Fibroblast of mammary gland (primary cell): ENCODE measurements around the gene CLRN3.
A peak's percentile ranks its signal among the peaks of the same experiment; 100 is the strongest.

Source experiments
- DNase-seq: peaks from one replicate; pipeline ENCODE4 v3.0.0-alpha.2; 2010; ENCODE audit warnings: low read depth
- H3K4me3 ChIP-seq: 2 replicates; pipeline ENCODE4 v1.5.1; 2011; ENCODE audit warnings: low read depth, mild to moderate bottlenecking, low read length, moderate library complexity; ENCODE audit not compliant: control insufficient read depth
- CTCF ChIP-seq: conservative IDR thresholded peaks from 2 replicates; pipeline ENCODE4 v1.5.1; 2011; ENCODE audit warnings: low read depth, low read length, inconsistent platforms; ENCODE audit not compliant: control insufficient read depth, insufficient read depth

Gene CLRN3

GRCh38 chr10:127907411-127908105, 14.8 kb upstream of the CLRN3 start:
- peak overlapping the region; percentile 41 for H3K4me3 ChIP-seq
- no peak for TF ChIP-seq CTCF
- DNase-seq: peak; percentile 71

- peak; percentile 27 for TF ChIP-seq CTCF
Measured at GRCh38 chr10:127906548-127907377, 14.0 kb upstream of the CLRN3 start, which contains the start of gene PTPRE. Gene PTPRE, plus strand, starts transcription at chr10:127907103. Its CDS starts 133,779 bp downstream, at chr10:128040882.

GRCh38 chr10:127905848-127906261, 13.1 kb upstream of the CLRN3 start:
- no peak for DNase-seq
- no peak for TF ChIP-seq CTCF
- no peak overlapping the region for H3K4me3 ChIP-seq

More at GRCh38 chr10:127906548-127907377, 14.0 kb upstream of the CLRN3 start, which contains the start of gene PTPRE:
- peak within 1 kb of the TSS; percentile 41 for H3K4me3 ChIP-seq
- DNase-seq: peak; percentile 51

- TF ChIP-seq CTCF: no peak
- H3K4me3 ChIP-seq: no peak overlapping the region
- no peak for DNase-seq
Measured at GRCh38 chr10:127905001-127905847, 12.5 kb upstream of the CLRN3 start.

- no peak for DNase-seq
- TF ChIP-seq CTCF: no peak
- no peak overlapping the region for H3K4me3 ChIP-seq
Measured at GRCh38 chr10:127904311-127905000, 11.7 kb upstream of the CLRN3 start.

DNA sequence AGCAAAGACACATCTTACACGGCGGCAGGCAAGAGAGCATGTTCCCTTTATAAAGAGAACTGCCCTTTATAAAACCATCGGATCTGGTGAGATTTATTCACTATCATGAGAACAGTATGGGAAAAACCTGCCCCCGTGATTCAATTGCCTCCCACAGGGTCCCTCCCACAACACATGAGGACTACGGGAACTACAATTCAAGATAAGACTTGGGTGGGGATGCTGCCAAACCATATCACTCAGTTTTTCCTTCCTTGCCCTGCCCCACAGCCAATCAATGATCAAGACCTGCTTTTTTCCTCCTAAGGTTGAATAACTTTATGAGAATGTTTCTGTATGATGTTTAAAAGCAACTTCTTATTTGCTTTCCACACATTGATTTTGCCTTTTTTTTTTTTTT, 11.0 kb upstream of the CLRN3 start:
- no peak for TF ChIP-seq CTCF
- no peak overlapping the region for H3K4me3 ChIP-seq
- no peak for DNase-seq
